Large intestine (tissue), 3 donors: ENCODE measurements around the gene CFAP410. TPM values are rescaled to one million over a fixed set of nuclear protein-coding genes. Genes with fewer than 3 reads are reported as not detected.

Source experiments
- DNase-seq, 2 donors: peaks; one replicate each; pipeline versions ENCODE4 v3.0.0 to v3.0.0-alpha.2; 2013
- H3K27ac ChIP-seq: one replicate; pipeline ENCODE4 v1.5.1; 2013; ENCODE audit warnings: low read length
- H3K27me3 ChIP-seq: 2 replicates; pipeline ENCODE4 v1.6.1; 2013; ENCODE audit warnings: low read length; ENCODE audit not compliant: control insufficient read depth, insufficient read depth
- H3K36me3 ChIP-seq: 2 replicates; pipeline ENCODE4 v1.6.1; 2013; ENCODE audit warnings: low read length; ENCODE audit not compliant: control insufficient read depth, insufficient read depth
- H3K4me1 ChIP-seq: one replicate; pipeline ENCODE4 v1.6.1; 2013; ENCODE audit warnings: low read length; ENCODE audit not compliant: control insufficient read depth, insufficient read depth
- H3K4me3 ChIP-seq: one replicate; pipeline ENCODE4 v1.5.1; 2013; ENCODE audit warnings: low read length
- H3K9me3 ChIP-seq: one replicate; pipeline ENCODE4 v1.6.1; 2013; ENCODE audit warnings: mild to moderate bottlenecking, low read depth, low read length, moderate library complexity; ENCODE audit not compliant: control insufficient read depth
- WGBS: methylation state at CpG from one replicate; pipeline ENCODE4 v1.1.5; 2013; ENCODE audit warnings: low lambda C conversion rate; ENCODE audit not compliant: insufficient coverage; 5-methylcytosine and 5-hydroxymethylcytosine counted together
- polyA plus RNA-seq: library from polyadenylated mRNA; unstranded; fragments of 120-200 nt; gene quantifications from one replicate; pipeline ENCODE4 v1.2.1, GENCODE V29; 2013

The CFAP410 gene
- polyA plus RNA-seq, 1 donor = 33.0 TPM

DNA sequence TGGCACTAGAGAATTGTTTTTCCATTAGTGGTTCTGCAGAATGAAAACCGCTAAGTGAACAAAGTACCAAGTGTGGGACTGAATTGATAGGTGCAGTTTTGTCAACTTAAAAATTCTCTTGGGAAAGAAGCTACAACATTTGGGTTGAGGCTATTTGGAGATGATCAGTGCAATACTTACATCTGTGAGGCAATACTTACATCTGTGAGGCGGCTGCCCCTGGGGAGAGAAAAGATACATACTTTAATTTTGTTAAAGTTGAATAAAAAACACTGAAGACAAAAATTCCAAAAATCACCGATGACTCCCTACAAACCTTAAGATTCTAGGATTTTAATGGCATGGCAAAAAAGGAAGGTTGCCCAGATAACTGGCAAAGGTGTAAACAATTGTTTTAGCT lies 1.7 kb downstream of the CFAP410 start:
- 86% methylated on average over 1 of the region's 3 CpGs for WGBS
- DNase-seq = no peak
- H3K4me3 ChIP-seq = no peak overlapping the region
- no peak overlapping the region for H3K27ac ChIP-seq
- H3K9me3 ChIP-seq = no peaks in the 10 kb centered on the region
- H3K36me3 ChIP-seq = peaks cover 17% of the 10 kb centered on the region
- no peaks in the 10 kb centered on the region for H3K27me3 ChIP-seq
- peaks cover 17% of the 10 kb centered on the region for H3K4me1 ChIP-seq

DNA sequence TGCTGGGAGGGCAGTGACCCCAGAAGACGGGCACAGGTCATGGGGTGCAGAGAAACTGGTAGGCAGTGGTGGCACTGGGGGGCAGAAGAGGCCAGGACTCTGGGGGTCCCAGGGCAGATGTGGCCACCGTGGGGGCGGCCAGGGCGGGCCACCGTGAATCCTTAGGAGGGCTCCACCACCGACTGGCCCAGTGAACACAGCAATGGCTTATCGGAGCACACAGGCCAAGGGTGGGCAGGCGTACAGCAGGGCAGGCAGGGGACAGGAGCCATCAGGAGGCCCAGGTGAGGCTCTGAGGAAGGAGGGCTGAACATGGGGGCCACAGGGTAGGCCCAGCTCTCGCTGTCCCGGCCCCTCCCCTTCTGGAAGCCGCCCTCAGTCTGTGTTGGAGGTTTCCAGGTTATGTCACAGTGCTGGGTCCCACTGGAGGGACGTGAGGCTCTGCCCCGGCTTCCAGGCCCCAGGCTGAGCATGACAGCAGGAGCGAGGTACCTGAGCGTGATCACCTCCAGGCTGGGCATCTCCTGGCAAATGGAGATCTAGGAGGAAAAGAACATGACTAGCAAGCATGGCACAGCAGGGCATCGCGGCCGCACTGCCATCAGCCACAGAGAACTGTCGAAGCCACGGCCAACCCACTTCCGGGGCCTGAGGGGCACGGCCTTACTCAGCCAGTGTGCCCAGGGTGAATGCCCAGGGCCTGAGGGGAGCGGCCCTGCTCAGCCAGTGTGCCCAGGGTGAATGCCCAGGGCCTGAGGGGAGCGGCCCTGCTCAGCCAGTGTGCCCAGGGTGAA lies 3.7 kb downstream of the CFAP410 start:
- H3K27ac ChIP-seq = no peak overlapping the region
- H3K9me3 ChIP-seq = no peaks in the 10 kb centered on the region
- no peak for DNase-seq
- peaks cover 16% of the 10 kb centered on the region for H3K4me1 ChIP-seq
- peaks cover 28% of the 10 kb centered on the region for H3K36me3 ChIP-seq
- no peak overlapping the region for H3K4me3 ChIP-seq
- no CpG with 5 or more reads among the region's 24 CpGs for WGBS
- H3K27me3 ChIP-seq = no peaks in the 10 kb centered on the region

DNA sequence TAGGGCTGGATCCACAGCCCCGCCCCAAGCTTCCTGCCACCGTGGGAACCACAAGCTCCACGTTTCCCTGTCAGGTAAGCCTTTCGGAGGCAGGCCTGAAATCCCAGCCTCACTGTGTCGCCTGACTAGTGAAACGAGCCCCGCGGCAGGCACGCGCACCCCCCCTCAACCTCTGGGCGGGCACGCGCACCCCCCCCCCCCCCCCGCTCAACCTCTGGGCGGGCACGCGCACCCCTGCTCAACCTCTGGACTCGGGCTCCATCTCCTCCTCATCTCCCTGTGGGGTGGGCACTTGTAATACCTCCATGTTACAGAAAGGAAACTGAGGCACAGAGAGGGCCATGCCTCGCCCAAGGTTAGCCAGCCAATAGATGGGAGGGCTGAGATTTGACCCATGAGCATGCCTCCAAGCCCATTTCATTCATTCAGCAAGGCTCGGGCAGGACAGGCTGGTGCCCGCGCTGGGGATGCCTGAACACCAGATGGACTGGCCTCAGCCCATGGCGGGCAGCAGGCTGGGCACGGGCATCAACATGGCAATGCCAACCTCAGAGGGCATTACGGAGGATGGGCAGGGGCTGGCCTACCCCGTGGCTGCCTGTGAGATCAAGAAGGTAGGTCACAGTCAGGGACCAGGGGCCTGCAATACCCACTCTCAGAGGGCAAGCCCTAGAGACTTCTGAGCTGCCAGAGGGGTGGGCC lies 4.7 kb downstream of the CFAP410 start:
- no CpG with 5 or more reads among the region's 26 CpGs for WGBS
- Histone ChIP-seq H3K4me3 (no peak overlapping the region), H3K27me3 (no peaks in the 10 kb centered on the region), H3K27ac (no peak overlapping the region), H3K36me3 (peaks cover 31% of the 10 kb centered on the region), H3K9me3 (no peaks in the 10 kb centered on the region), H3K4me1 (peaks cover 10% of the 10 kb centered on the region)
- DNase-seq = no peak

DNA sequence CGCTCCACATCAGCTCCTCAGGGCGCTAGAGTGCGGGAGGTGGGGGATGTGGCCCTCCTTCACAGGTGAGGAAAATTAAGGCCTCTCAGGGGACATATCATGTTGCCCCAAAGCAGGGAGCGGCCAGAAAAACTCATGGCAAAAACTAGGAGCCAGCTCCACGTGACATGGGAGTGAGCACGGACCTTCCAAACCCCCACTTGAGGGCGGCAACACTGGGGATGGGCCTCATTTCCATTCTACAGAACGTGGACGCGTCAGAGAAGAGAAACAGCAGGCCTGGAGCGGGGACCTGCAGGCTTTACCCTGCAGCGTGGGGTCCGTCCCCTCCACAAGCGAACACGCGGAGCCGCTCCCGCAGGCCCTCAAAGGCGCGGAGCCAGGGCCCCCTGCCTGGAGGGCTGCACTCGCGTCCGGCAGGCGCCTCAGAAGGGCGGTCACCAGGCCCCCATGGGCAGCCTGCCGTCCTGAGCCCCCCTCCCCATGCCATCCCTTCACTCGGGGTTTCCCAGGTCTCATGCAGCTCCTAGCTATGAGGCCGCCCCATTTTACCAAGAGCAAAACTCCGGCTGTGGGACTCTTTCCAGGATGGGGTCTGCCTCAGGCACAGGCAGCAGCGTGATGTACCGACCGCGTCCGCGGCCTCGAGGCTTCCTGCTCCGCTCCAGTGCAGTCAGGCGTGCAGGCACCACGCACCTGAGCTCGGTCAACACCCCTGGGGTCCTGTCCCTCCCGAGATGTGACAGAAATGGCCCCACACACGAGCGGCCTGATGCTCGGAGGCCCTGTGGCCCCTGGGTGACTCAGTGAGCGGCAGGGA lies 5.5 kb downstream of the CFAP410 start:
- no peaks in the 10 kb centered on the region for H3K27me3 ChIP-seq
- peaks cover 31% of the 10 kb centered on the region for H3K36me3 ChIP-seq
- H3K27ac ChIP-seq = no peak overlapping the region
- WGBS = 100% methylated on average over 1 of the region's 45 CpGs
- no peak for DNase-seq
- no peak overlapping the region for H3K4me3 ChIP-seq
- no peaks in the 10 kb centered on the region for H3K9me3 ChIP-seq
- H3K4me1 ChIP-seq = peaks cover 10% of the 10 kb centered on the region

- whole genome bisulfite sequencing = no CpG with 5 or more reads among the region's 22 CpGs
- Histone ChIP-seq H3K27ac (no peak overlapping the region), H3K4me1 (peaks cover 6% of the 10 kb centered on the region), H3K9me3 (no peaks in the 10 kb centered on the region), H3K36me3 (peaks cover 34% of the 10 kb centered on the region), H3K4me3 (no peak overlapping the region), H3K27me3 (no peaks in the 10 kb centered on the region)
- DNase-seq = no peak
These were observed 6.2 kb downstream of the CFAP410 start for GRCh38 chr21:44332965-44333364.

GRCh38 chr21:44332383-44332782 lies 6.8 kb downstream of the CFAP410 start:
- no CpG with 5 or more reads among the region's 17 CpGs for WGBS
- H3K4me1 ChIP-seq = no peaks in the 10 kb centered on the region
- no peak for DNase-seq
- H3K27ac ChIP-seq = no peak overlapping the region
- no peaks in the 10 kb centered on the region for H3K9me3 ChIP-seq
- H3K27me3 ChIP-seq = no peaks in the 10 kb centered on the region
- H3K4me3 ChIP-seq = no peak overlapping the region
- H3K36me3 ChIP-seq = peaks cover 40% of the 10 kb centered on the region

DNA sequence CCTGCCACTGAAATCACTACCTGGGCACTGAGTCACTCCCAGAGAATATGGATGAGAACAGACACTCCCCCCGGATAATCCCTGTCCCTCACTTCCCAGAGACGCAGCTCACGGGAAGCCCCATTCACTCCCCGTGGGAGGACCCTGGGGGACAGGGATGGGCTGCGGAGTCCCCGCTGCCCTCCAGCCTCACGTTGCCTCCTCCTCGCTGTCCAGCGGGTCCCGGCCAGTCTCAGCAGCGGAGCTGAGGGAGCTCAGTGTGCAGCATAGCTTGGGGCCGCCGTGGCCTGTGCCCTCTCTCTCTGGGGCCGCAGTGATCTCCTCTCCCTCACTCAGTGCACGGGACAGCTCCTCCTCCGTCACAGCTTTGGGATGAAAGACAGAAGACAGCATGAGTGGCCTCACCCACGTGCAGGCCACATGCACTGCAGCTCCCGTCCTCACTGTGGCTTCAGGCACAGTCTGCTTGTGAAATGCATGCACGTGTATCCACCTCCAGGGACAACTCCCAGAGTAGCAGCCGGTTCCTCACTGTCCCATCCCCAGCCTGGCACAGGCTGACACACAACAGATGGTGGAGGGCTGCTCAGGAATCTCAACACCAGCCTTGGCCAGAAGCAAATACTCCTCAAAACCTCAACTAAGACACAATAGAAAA lies 7.4 kb downstream of the CFAP410 start:
- WGBS = no CpG with 5 or more reads among the region's 20 CpGs
- Histone ChIP-seq H3K4me3 (no peak overlapping the region), H3K27ac (no peak overlapping the region), H3K9me3 (no peaks in the 10 kb centered on the region), H3K4me1 (no peaks in the 10 kb centered on the region), H3K36me3 (peaks cover 43% of the 10 kb centered on the region), H3K27me3 (no peaks in the 10 kb centered on the region)
- no peak for DNase-seq

DNA sequence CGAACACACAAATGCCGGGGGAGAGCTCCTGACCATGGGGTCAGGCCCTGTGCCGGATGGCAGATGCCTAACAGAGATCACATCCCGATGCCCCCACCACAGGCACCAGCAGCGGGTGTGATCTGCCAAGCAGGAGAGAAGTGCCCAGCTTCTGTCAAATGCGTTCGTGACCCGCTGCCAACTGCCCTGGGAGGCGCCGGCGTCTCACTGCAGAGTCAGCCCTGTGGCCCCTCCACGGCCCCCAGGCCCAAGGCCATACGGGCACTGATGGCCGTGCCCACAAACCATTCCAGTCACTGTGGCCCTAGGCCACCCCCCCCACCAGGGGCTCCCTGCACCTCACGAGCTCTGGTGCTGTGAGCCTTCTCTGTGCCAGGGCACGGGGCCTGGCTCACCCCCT lies 8.0 kb downstream of the CFAP410 start:
- WGBS = no CpG with 5 or more reads among the region's 16 CpGs
- Histone ChIP-seq H3K36me3 (peaks cover 43% of the 10 kb centered on the region), H3K4me3 (no peak overlapping the region), H3K4me1 (no peaks in the 10 kb centered on the region), H3K27ac (no peak overlapping the region), H3K27me3 (no peaks in the 10 kb centered on the region), H3K9me3 (no peaks in the 10 kb centered on the region)
- DNase-seq = no peak

- H3K9me3 ChIP-seq = no peaks in the 10 kb centered on the region
- H3K27me3 ChIP-seq = no peaks in the 10 kb centered on the region
- DNase-seq = no peak
- H3K36me3 ChIP-seq = peaks cover 46% of the 10 kb centered on the region
- H3K4me1 ChIP-seq = no peaks in the 10 kb centered on the region
- whole genome bisulfite sequencing = no CpG with 5 or more reads among the region's 18 CpGs
- no peak overlapping the region for H3K27ac ChIP-seq
- no peak overlapping the region for H3K4me3 ChIP-seq
These were observed 8.5 kb downstream of the CFAP410 start for GRCh38 chr21:44330698-44331097.
